Liver (tissue), 9 donors: Measurements from ENCODE around the gene ZNF467. TPM values are rescaled to one million over a fixed set of nuclear protein-coding genes. Genes with fewer than 3 reads are reported as not detected.

Experiments used
- DNase-seq: peaks from one replicate; pipeline ENCODE4 v3.0.0-alpha.2; 2017; ENCODE audit warnings: low spot score
- H3K27ac ChIP-seq, 2 donors: one replicate each; pipeline ENCODE4 v1.7.0; 2013; ENCODE audit warnings: inconsistent platforms in 2 of 2, low read length in 2 of 2, control low read depth in 1 of 2, low read depth in 1 of 2, mild to moderate bottlenecking in 1 of 2
- H3K27me3 ChIP-seq, 4 donors: one replicate each; pipeline versions ENCODE4 v1.6.1 to v1.7.0; 2013; ENCODE audit warnings: low read length in 3 of 4, inconsistent platforms in 1 of 4, mild to moderate bottlenecking in 1 of 4, moderate library complexity in 1 of 4; ENCODE audit not compliant: control insufficient read depth in 4 of 4, insufficient read depth in 4 of 4
- H3K36me3 ChIP-seq, 4 donors: one replicate each; pipeline versions ENCODE4 v1.6.1 to v1.7.0; 2013; ENCODE audit warnings: low read length in 3 of 4, mild to moderate bottlenecking in 3 of 4, low read depth in 1 of 4, moderate library complexity in 1 of 4; ENCODE audit not compliant: control insufficient read depth in 4 of 4, insufficient read depth in 3 of 4
- H3K4me1 ChIP-seq, 4 donors: one replicate each; pipeline versions ENCODE4 v1.6.1 to v1.7.0; 2013; ENCODE audit warnings: low read length in 3 of 4, mild to moderate bottlenecking in 3 of 4, moderate library complexity in 1 of 4; ENCODE audit not compliant: control insufficient read depth in 4 of 4, insufficient read depth in 4 of 4
- H3K4me3 ChIP-seq, 3 donors: one replicate each; pipeline versions ENCODE4 v1.6.1 to v1.7.0; 2013; ENCODE audit warnings: low read length in 3 of 3, control low read depth in 1 of 3, low read depth in 1 of 3, mild to moderate bottlenecking in 1 of 3
- H3K9ac ChIP-seq, 2 donors: one replicate each; pipeline ENCODE4 v1.7.0; 2013; ENCODE audit warnings: low read length in 2 of 2, mild to moderate bottlenecking in 2 of 2, moderate library complexity in 2 of 2, control low read depth in 1 of 2, low read depth in 1 of 2
- H3K9me3 ChIP-seq, 4 donors: one replicate each; pipeline versions ENCODE4 v1.6.1 to v1.7.0; 2013; ENCODE audit warnings: low read length in 3 of 4; ENCODE audit not compliant: control insufficient read depth in 4 of 4
- CTCF ChIP-seq: fragments of 150-350 bp; IDR thresholded peaks from 2 replicates; pipeline ENCODE4 v1.5.1; 2017; ENCODE audit warnings: improper control_type of control experiment, low read depth, low read length; ENCODE audit not compliant: missing input control
- EGR1 ChIP-seq, 2 donors: IDR thresholded peaks; 2 replicates each; pipeline ENCODE4 v1.6.1; 2016 to 2018; ENCODE audit warnings: antibody characterized with exemption in 2 of 2, low read depth in 2 of 2
- FOXA1 ChIP-seq: IDR thresholded peaks from 2 replicates; pipeline ENCODE4 v1.6.1; 2016; ENCODE audit warnings: antibody characterized with exemption
- GABPA ChIP-seq, 2 donors: IDR thresholded peaks in 1 of 2; conservative IDR thresholded peaks in 1 of 2; 2 replicates each; pipeline ENCODE4 v1.6.1; 2016; ENCODE audit warnings: antibody characterized with exemption in 2 of 2, mild to moderate bottlenecking in 1 of 2, moderate library complexity in 1 of 2
- HNF4A ChIP-seq, 2 donors: conservative IDR thresholded peaks; 2 replicates each; pipeline ENCODE4 v1.6.1; 2016; ENCODE audit warnings: antibody characterized with exemption in 2 of 2, mild to moderate bottlenecking in 2 of 2
- JUND ChIP-seq, 2 donors: IDR thresholded peaks; 2 replicates each; pipeline ENCODE4 v1.6.1; 2016; ENCODE audit warnings: antibody characterized with exemption in 2 of 2
- NR2F2 ChIP-seq: IDR thresholded peaks from 2 replicates; pipeline ENCODE4 v1.6.1; 2016; ENCODE audit warnings: antibody characterized with exemption
- RAD21 ChIP-seq, 2 donors: IDR thresholded peaks; 2 replicates each; pipeline ENCODE4 v1.6.1; 2016; ENCODE audit warnings: antibody characterized with exemption in 2 of 2, mild to moderate bottlenecking in 2 of 2
- REST ChIP-seq: IDR thresholded peaks from 2 replicates; pipeline ENCODE4 v1.6.1; 2016; ENCODE audit warnings: antibody characterized with exemption, mild to moderate bottlenecking
- RXRA ChIP-seq, 2 donors: IDR thresholded peaks; 2 replicates each; pipeline ENCODE4 v1.6.1; 2017 to 2018; ENCODE audit warnings: antibody characterized with exemption in 2 of 2, mild to moderate bottlenecking in 1 of 2
- SP1 ChIP-seq: IDR thresholded peaks from 2 replicates; pipeline ENCODE4 v1.6.1; 2018; ENCODE audit warnings: antibody characterized with exemption, mild to moderate bottlenecking
- TAF1 ChIP-seq: conservative IDR thresholded peaks from 2 replicates; pipeline ENCODE4 v1.6.1; 2016; ENCODE audit warnings: antibody characterized with exemption, mild to moderate bottlenecking
- YY1 ChIP-seq: IDR thresholded peaks from 2 replicates; pipeline ENCODE4 v1.6.1; 2016; ENCODE audit warnings: antibody characterized with exemption, mild to moderate bottlenecking
- ZBTB33 ChIP-seq: IDR thresholded peaks from 2 replicates; pipeline ENCODE4 v1.6.1; 2016; ENCODE audit warnings: antibody characterized with exemption
- WGBS: extraction: QIAGEN DNeasy Blood & Tissue Kit; methylation state at CpG from one replicate; pipeline ENCODE4 v1.1.7; 2013; 5-methylcytosine and 5-hydroxymethylcytosine counted together
- polyA plus RNA-seq, 2 donors: library from polyadenylated mRNA; stranded (reverse) in 1 of 2; unstranded in 1 of 2; fragments of 200-250 nt in 1 of 2; fragments of >200 nt in 1 of 2; fragmentation: Nextera tagmentation in 1 of 2; extraction: Ambion mirVana in 1 of 2; gene quantifications; one replicate each; pipeline versions ENCODE4 v1.2.1 to v1.2.3, GENCODE V29; 2013 to 2015
- total RNA-seq, 2 donors: library from RNA; depleted of rRNA; stranded (reverse); fragments of >200 nt; gene quantifications; one replicate each; pipeline ENCODE4 v1.2.3, GENCODE V29; 2014
- donor health status: healthy.
- donor health status: healthy.
- donor health status: healthy.
- donor health status: healthy.
- donor health status: healthy.

The ZNF467 gene
- total and polyA plus RNA-seq, 4 donors: 2.8 to 4.0 (median 3.7) TPM

- Histone ChIP-seq H3K36me3 (no peaks in the 10 kb centered on the region), H3K27ac (no peak overlapping the region), H3K9me3 (no peaks in the 10 kb centered on the region), H3K4me1 (peaks cover 11 to 21% (median 15%) of the 10 kb centered on the region in 4 donors), H3K9ac (no peak overlapping the region), H3K27me3 (no peaks in the 10 kb centered on the region), H3K4me3 (no peak overlapping the region)
- TF ChIP-seq RXRA (IDR thresholded peaks at IDR 0.05): no peak
- no peak for TF ChIP-seq FOXA1
- no peak for TF ChIP-seq REST
- TF ChIP-seq JUND (IDR thresholded peaks at IDR 0.05): no peak
- TF ChIP-seq GABPA (IDR thresholded peaks at IDR 0.05 in 1 of 2, conservative IDR thresholded peaks at IDR 0.05 in 1 of 2): no peak
- no peak for TF ChIP-seq ZBTB33
- TF ChIP-seq TAF1: no peak
- TF ChIP-seq YY1: no peak
- WGBS: 95% methylated on average over 9 of the region's 9 CpGs
- DNase-seq: no peak
Observed at GRCh38 chr7:149785983-149786382, 12.6 kb upstream of the ZNF467 start.

- DNase-seq: no peak
- 96% methylated on average over 15 of the region's 15 CpGs for WGBS
Observed at GRCh38 chr7:149785402-149785801, 12.0 kb upstream of the ZNF467 start.

More at GRCh38 chr7:149785402-149785801, 12.0 kb upstream of the ZNF467 start:
- Histone ChIP-seq H3K36me3 (no peaks in the 10 kb centered on the region), H3K9me3 (no peaks in the 10 kb centered on the region), H3K27ac (no peak overlapping the region), H3K27me3 (no peaks in the 10 kb centered on the region), H3K4me1 (peaks cover 11 to 21% (median 15%) of the 10 kb centered on the region in 4 donors), H3K4me3 (no peak overlapping the region), H3K9ac (no peak overlapping the region)
- no peak for TF ChIP-seq JUND (IDR thresholded peaks at IDR 0.05)
- no peak for TF ChIP-seq HNF4A (conservative IDR thresholded peaks at IDR 0.05)
- TF ChIP-seq FOXA1: no peak
- TF ChIP-seq RAD21 (IDR thresholded peaks at IDR 0.05): no peak
- TF ChIP-seq CTCF: no peak
- TF ChIP-seq SP1: no peak
- no peak for TF ChIP-seq NR2F2
- TF ChIP-seq REST: no peak
- no peak for TF ChIP-seq RXRA (IDR thresholded peaks at IDR 0.05)
- no peak for TF ChIP-seq EGR1 (IDR thresholded peaks at IDR 0.05; ENCODE audit: low read depth in 2 of 2)
